Kidney (tissue), 14 donors: ENCODE results near the gene ZXDB. TPM values are rescaled to one million over a fixed set of nuclear protein-coding genes. Genes with fewer than 3 reads are reported as not detected.

Source experiments
- DNase-seq, 5 donors: peaks; one replicate each; pipeline ENCODE4 v3.0.0-alpha.2; 2013 to 2020
- FAIRE-seq: peaks from 2 replicates; lab custom pipeline; 2012; peaks lifted over from hg19 to GRCh38; lab: Jason Lieb, UNC
- H3K27ac ChIP-seq, 2 donors: one replicate each; pipeline ENCODE4 v1.7.0; 2013; ENCODE audit warnings: low read depth in 2 of 2, low read length in 2 of 2, inconsistent platforms in 1 of 2
- H3K27me3 ChIP-seq: one replicate; pipeline ENCODE4 v1.7.1; 2013; ENCODE audit warnings: low read length, inconsistent platforms; ENCODE audit not compliant: control insufficient read depth, insufficient read depth
- H3K36me3 ChIP-seq, 3 donors: one replicate each; pipeline versions ENCODE4 v1.7.0 to v1.7.1; 2013; ENCODE audit warnings: low read length in 3 of 3, control low read depth in 1 of 3, inconsistent platforms in 1 of 3; ENCODE audit not compliant: insufficient read depth in 3 of 3, control insufficient read depth in 2 of 3
- H3K4me1 ChIP-seq, 3 donors: one replicate each; pipeline versions ENCODE4 v1.7.0 to v1.7.1; 2013; ENCODE audit warnings: low read length in 3 of 3, inconsistent platforms in 1 of 3, low read depth in 1 of 3; ENCODE audit not compliant: control insufficient read depth in 2 of 3, insufficient read depth in 2 of 3
- H3K4me3 ChIP-seq, 3 donors: one replicate each; pipeline versions ENCODE4 v1.7.0 to v1.8.1; 2013; ENCODE audit warnings: low read length in 3 of 3, control low read depth in 1 of 3, inconsistent platforms in 1 of 3
- H3K9ac ChIP-seq, 3 donors: one replicate each; pipeline versions ENCODE4 v1.7.0 to v1.7.1; 2013; ENCODE audit warnings: low read length in 3 of 3, control low read depth in 1 of 3, inconsistent platforms in 1 of 3
- H3K9me3 ChIP-seq, 3 donors: one replicate each; pipeline versions ENCODE4 v1.7.0 to v1.7.1; 2013; ENCODE audit warnings: low read length in 3 of 3, control low read depth in 1 of 3, inconsistent platforms in 1 of 3; ENCODE audit not compliant: control insufficient read depth in 2 of 3, insufficient read depth in 1 of 3
- intact Hi-C: fragments of 100-400 bp; cut with DNase I; formaldehyde crosslinking; loops from one replicate; pipeline ENCODE4 v1.11.1; 2022
- polyA plus RNA-seq: library from polyadenylated mRNA; stranded (reverse); fragments of 350-450 nt; fragmentation: Illumina TruSeq; extraction: RNeasy Lipid Tissue Mini Kit (QIAGEN cat#74804); gene quantifications from one replicate; pipeline ENCODE4 v1.2.3, GENCODE V29; 2014; ENCODE audit warnings: low read depth, low replicate concordance; ENCODE audit not compliant: insufficient read depth
- total RNA-seq: library from RNA; stranded (reverse); fragmentation: NEBNext Ultra II Directional; extraction: Animal tissue kit (Norgen Biotek cat#: 25700); gene quantifications from one replicate; pipeline ENCODE4 v1.2.1, GENCODE V29; 2021
- TF ChIP-seq, protein P1 (sequence below): IDR thresholded peaks from 3 replicates; pipeline ENCODE4 v1.5.1; 2012; ENCODE audit warnings: mild to moderate bottlenecking, moderate library complexity, borderline replicate concordance; ENCODE audit not compliant: insufficient read depth; ENCODE audit errors: extremely low read depth
- donor health status: control.
- donor health status: control.
- donor health status: control.
- donor health status: control.
- donor health status: control.
- donor health status: DM: yes; HTN: yes; CAD: no.
- donor health status: Normal renal cell carcinoma (clear cell type).

ZXDB gene
- total and polyA plus RNA-seq, 2 donors from 2014 or later: 2.3 to 9.4 TPM

DNA sequence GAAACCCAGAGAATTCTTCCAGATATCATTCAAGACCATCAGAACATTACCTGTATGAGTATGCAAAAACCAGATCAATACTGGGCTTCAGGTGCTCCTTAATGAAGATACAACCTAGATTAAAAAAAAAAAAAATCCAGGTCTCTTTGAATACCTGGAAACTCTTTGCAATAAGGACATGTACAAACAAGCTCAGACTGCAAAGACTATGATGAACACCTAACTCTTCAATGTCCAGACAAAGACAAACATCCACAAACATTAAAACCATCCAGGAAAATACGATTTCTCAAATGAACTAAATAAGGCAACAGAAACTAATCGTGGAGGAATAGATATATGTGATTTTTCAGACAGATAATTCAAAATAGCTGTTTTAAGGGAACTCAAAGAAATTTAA is 49.5 kb downstream of the ZXDB start:
- DNase-seq (no peak), FAIRE-seq (peak; percentile 39)
- no peak overlapping the region for H3K4me3 ChIP-seq
- H3K9ac ChIP-seq: no peak overlapping the region
- no peaks in the 10 kb centered on the region for H3K4me1 ChIP-seq
- intact Hi-C loops: no loop called here
- no peak overlapping the region for H3K27ac ChIP-seq
- H3K9me3 ChIP-seq: no peaks in the 10 kb centered on the region
- H3K27me3 ChIP-seq: no peaks in the 10 kb centered on the region
- TF ChIP-seq, protein P1, sequence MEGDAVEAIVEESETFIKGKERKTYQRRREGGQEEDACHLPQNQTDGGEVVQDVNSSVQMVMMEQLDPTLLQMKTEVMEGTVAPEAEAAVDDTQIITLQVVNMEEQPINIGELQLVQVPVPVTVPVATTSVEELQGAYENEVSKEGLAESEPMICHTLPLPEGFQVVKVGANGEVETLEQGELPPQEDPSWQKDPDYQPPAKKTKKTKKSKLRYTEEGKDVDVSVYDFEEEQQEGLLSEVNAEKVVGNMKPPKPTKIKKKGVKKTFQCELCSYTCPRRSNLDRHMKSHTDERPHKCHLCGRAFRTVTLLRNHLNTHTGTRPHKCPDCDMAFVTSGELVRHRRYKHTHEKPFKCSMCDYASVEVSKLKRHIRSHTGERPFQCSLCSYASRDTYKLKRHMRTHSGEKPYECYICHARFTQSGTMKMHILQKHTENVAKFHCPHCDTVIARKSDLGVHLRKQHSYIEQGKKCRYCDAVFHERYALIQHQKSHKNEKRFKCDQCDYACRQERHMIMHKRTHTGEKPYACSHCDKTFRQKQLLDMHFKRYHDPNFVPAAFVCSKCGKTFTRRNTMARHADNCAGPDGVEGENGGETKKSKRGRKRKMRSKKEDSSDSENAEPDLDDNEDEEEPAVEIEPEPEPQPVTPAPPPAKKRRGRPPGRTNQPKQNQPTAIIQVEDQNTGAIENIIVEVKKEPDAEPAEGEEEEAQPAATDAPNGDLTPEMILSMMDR: no peak
- no peaks in the 10 kb centered on the region for H3K36me3 ChIP-seq

DNA sequence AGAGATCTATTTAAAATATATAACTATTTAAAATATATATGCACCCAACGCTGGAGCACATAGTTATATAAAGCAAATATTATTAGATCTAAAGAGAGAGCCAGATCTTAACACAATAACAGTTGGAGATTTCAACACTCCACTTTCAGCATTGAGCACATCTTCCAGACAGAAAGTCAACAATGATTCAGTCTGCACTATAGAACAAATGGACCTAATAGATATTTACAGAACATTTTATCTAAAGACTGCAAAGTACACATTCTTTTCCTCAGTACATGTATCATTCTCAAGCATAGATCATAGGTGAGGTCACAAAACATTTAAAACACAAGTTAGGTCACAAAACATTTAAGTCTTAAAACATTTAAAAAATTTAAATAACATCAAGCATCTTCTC is 51.9 kb downstream of the ZXDB start:
- no peaks in the 10 kb centered on the region for H3K36me3 ChIP-seq
- H3K9ac ChIP-seq: no peak overlapping the region
- H3K9me3 ChIP-seq: no peaks in the 10 kb centered on the region
- H3K4me1 ChIP-seq: no peaks in the 10 kb centered on the region
- H3K27me3 ChIP-seq: no peaks in the 10 kb centered on the region
- DNase-seq (no peak), FAIRE-seq (peak; percentile 52)
- no peak overlapping the region for H3K27ac ChIP-seq
- H3K4me3 ChIP-seq: no peak overlapping the region
- intact Hi-C loops: no loop called here
- TF ChIP-seq, protein P1: no peak

DNA sequence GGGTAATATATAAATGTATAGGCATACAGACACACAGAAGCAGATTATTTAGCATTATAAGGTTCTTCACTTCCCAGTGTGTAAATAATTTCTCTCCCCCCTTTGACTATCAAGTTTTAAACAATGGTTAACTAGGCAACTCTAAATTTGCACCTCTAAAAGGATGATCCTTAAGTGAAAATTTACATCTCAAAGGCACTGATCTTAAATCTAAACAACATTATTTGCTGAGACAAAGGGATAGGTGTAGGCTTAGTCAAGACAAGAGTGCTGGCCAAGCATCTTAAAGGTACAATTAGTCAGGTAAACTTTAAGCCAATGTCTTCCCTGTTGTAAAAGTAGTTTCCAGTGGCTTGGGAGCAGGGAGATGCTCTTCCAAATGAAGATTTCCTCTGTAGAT is 55.2 kb downstream of the ZXDB start:
- Histone ChIP-seq H3K9ac (no peak overlapping the region), H3K9me3 (no peaks in the 10 kb centered on the region), H3K27me3 (no peaks in the 10 kb centered on the region), H3K36me3 (no peaks in the 10 kb centered on the region), H3K4me3 (no peak overlapping the region), H3K4me1 (no peaks in the 10 kb centered on the region), H3K27ac (no peak overlapping the region)
- TF ChIP-seq, protein P1: no peak
- no peak for FAIRE-seq
- intact Hi-C loops: no loop called here
- no peak for DNase-seq

Other genes starting within 250 kb of the ZXDB start
- gene NLRP2B, start 88.2 kb downstream of the ZXDB start, total RNA-seq: not detected
- not detected for gene NLRP2B, start 88.2 kb downstream of the ZXDB start, polyA plus RNA-seq